ENCODE measurements around the gene FRAT1.

The FRAT1 gene

DNA sequence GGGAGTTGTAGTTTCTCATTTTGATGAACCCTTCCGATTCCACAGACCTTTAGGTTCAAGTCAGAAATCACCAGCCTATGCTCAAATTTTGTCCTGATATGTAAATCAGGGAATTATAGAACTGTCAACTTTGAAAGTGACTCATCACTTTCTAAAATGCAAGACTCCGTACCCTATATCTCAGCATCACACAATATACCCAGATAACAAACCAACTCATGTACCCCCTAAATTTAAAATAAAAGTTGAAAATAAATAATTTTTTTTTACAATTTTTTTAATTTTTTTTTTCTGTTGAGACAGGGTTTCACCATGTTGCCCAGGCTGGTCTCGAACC lies 26.2 kb upstream of the FRAT1 start:
- Mint-ChIP-seq H3K27ac (peak overlapping the region; percentile 86), H3K4me1 (ENCODE audit: low read depth) (peaks cover 26% of the 10 kb centered on the region), H3K4me3 (peak overlapping the region; percentile 84), H3K36me3 (ENCODE audit: low read depth) (peaks cover 26% of the 10 kb centered on the region), H3K9me3 (no peaks in the 10 kb centered on the region), H3K27me3 (no peaks in the 10 kb centered on the region)
- intact Hi-C loops (cut with micrococcal nuclease), result loop anchor here (1.0 kb wide), 1 partner anchor 25 kb away; no protein-coding TSS in a partner anchor

DNA sequence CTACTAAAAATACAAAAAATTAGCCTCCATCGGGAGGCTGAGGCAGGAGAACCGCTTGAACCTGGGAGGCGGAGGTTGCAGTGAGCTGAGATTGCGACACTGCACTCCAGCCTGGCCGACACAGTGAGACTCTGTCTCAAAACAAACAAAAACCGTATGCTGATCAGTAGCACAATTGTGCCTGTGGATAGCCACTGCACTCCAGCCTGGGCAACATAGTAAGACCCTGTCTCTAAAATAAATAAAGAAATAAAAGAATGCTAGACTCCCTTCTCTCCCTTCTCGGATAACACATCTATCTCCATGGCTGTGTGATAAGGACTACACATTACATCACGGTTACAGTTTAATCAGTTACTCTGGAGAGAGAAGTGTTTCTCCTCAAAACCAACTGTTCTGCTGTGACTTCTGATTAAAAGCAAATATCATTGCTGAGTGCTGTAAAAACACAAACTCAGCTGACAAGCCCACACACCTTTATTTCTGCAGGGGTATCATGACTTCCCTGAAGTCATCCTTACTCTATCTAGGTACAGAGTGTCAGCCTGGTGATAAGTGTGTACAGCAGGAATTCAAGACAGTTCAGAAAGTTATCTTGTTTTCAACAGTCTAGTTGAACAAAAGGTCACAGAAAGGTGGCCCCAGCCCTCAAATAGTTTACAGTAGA lies 21.4 kb upstream of the FRAT1 start:
- H3K4me3 Mint-ChIP-seq, result no peak overlapping the region
- H3K4me1 Mint-ChIP-seq (ENCODE audit: low read depth), result peaks cover 3% of the 10 kb centered on the region
- peaks cover 2% of the 10 kb centered on the region for H3K27me3 Mint-ChIP-seq
- no peaks in the 10 kb centered on the region for H3K36me3 Mint-ChIP-seq (ENCODE audit: low read depth)
- H3K9me3 Mint-ChIP-seq, result no peaks in the 10 kb centered on the region
- intact Hi-C loops (cut with micrococcal nuclease), result no loop called here
- no peak overlapping the region for H3K27ac Mint-ChIP-seq

GRCh38 chr10:97298223-97298571 lies 20.9 kb upstream of the FRAT1 start:
- intact Hi-C loops (cut with micrococcal nuclease), result no loop called here
- Mint-ChIP-seq H3K27me3 (peaks cover 2% of the 10 kb centered on the region), H3K27ac (no peak overlapping the region), H3K9me3 (no peaks in the 10 kb centered on the region), H3K4me1 (ENCODE audit: low read depth) (no peaks in the 10 kb centered on the region), H3K4me3 (no peak overlapping the region), H3K36me3 (ENCODE audit: low read depth) (no peaks in the 10 kb centered on the region)

DNA sequence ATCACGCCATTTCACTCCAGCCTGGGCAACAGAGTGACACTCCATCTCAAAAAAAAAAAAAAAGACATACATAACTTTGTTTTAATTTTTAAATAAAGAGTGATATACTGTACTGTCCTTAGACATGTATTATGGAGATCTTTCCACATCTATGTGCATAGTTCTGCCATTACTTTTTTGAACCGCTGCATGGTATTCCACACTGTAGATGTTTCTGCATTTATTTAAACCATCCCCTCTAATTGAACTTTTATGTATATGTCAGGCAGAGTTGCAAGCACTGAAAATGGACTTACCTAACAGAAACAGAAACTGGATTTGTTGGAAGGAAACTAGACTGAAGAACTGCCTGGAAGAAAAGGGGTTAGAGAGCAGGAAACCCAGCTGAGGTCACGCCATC lies 18.1 kb upstream of the FRAT1 start:
- intact Hi-C loops (cut with micrococcal nuclease), result no loop called here
- Mint-ChIP-seq H3K36me3 (ENCODE audit: low read depth) (no peaks in the 10 kb centered on the region), H3K27ac (no peak overlapping the region), H3K9me3 (no peaks in the 10 kb centered on the region), H3K4me3 (no peak overlapping the region), H3K27me3 (peaks cover 2% of the 10 kb centered on the region), H3K4me1 (ENCODE audit: low read depth) (no peaks in the 10 kb centered on the region)

DNA sequence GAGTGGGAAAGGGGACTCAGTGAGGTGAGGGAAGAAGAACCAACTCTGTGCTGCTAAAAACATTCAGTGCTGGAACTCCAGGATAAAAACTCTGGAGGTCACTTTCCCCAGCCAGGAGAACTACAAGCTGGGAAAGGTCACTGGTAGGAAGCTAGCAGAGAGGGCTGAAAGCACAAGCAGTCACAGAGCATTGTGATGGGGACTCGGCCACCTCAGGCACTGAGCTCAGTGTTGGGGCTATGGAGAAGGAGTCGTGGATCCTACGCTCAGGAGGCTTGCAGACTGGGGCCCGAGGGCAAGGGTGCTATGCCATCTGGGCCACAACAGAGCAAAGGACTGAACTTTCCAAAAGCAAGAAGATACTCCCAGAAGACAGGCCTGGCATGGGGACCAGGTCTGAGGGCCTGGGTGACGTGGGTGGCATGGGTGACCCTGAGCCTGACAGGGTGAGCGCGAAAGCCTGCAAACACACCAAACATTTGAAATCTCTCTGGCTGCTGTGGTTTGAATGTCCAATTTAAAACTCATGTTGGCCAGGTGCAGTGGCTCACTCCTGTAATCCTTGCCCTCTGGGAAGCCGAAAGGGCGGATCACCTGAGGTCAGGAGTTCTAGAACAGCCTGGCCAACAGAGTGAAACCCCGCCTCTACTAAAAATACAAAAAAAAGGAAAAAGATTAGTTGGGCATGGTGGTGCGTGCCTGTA lies 16.8 kb upstream of the FRAT1 start:
- Mint-ChIP-seq H3K27me3 (peaks cover 2% of the 10 kb centered on the region), H3K9me3 (no peaks in the 10 kb centered on the region), H3K27ac (no peak overlapping the region), H3K4me1 (ENCODE audit: low read depth) (peaks cover under 1% of the 10 kb centered on the region), H3K4me3 (no peak overlapping the region), H3K36me3 (ENCODE audit: low read depth) (no peaks in the 10 kb centered on the region)
- intact Hi-C loops (cut with micrococcal nuclease), result no loop called here

DNA sequence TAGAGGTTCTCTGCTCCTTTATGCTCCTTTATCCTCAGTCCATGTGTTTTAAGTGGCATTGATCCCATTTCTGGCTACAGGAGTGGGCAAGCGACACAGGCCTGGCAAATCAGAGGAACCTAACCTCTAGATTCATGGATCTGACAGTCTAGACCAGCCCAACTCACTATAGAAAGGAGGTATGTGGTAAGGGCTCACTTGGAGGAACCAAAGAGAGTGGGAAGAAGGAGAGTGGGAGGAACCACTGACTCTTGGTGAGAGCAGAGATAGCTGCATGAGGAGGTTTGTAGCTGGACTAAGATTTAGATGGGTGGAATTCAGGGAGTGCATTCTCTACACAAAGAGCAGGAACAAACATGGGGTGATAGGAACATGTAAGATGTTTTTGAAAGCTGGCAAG lies 11.6 kb upstream of the FRAT1 start:
- Mint-ChIP-seq H3K4me3 (no peak overlapping the region), H3K4me1 (ENCODE audit: low read depth) (peaks cover 20% of the 10 kb centered on the region), H3K36me3 (ENCODE audit: low read depth) (no peaks in the 10 kb centered on the region), H3K27me3 (no peaks in the 10 kb centered on the region), H3K9me3 (no peaks in the 10 kb centered on the region), H3K27ac (no peak overlapping the region)
- intact Hi-C loops (cut with micrococcal nuclease), result no loop called here

DNA sequence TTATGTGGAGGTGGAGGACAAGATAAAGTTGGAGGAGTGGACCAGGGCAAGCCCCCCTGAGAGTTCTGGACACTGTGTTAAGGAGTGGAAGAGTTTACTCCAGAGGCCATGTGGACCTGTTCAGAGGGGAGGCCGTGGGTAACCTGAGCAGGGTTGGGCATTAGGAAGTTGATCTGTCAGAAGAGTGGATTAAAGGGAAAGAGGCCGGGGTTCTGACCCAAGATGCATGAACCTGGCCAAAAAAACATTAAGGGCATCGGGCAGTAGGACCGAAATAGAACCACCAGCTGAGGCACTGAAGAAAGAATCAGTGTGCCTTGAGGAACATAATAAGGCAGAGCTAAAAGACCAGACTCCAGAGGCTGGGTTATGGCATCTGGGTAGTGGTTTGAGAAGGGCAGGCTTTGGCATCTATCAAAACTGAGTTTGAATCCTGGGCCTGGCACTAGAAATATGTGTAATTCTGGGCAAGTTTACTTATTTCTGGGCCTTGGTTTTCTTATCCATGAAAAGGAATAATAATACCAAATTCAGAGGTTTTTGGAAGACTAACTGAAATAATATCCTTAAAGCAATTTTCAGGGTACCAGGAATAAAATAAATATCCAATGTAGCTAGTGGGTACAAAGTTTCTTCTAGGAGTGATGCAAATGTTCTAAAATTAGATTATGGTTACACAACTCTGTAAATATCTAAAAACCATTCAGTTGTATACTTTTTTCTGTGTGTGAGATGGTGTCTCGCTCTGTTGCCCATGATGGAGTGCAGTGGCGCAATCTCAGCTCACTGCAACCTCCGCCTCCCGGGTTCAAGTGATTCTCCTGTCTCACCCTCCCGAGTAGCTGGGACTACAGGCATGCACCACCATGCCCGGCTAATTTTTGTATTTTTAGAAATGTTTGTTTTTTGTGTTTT lies 10.9 kb upstream of the FRAT1 start:
- intact Hi-C loops (cut with micrococcal nuclease), result no loop called here
- Mint-ChIP-seq H3K36me3 (ENCODE audit: low read depth) (no peaks in the 10 kb centered on the region), H3K4me1 (ENCODE audit: low read depth) (peaks cover 20% of the 10 kb centered on the region), H3K27ac (no peak overlapping the region), H3K9me3 (no peaks in the 10 kb centered on the region), H3K27me3 (no peaks in the 10 kb centered on the region), H3K4me3 (no peak overlapping the region)

DNA sequence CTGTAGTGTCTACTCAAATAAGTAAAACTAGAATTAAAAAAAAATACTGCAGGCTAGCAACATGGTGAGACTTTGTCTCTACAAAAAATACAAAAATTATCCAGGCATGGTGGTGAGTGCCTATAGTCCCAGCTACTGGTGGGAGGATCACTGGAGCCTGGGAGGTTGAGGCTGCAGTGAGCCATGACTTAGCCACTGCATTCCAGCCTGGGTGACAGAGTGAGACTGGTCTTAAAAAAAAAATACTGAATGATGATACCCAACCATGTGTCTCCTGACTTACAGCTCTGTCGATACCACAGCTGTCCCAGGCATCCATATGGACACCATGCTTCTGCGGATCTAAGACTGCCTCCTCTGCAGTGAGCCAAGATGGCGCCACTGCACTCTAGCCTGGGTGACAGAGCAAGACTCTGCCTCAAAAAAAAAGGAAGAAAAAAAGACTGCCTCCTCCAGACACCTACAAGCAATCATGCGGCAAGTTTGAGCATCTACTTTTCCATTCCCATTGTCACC lies 7.9 kb upstream of the FRAT1 start:
- Mint-ChIP-seq H3K27ac (no peak overlapping the region), H3K9me3 (no peaks in the 10 kb centered on the region), H3K36me3 (ENCODE audit: low read depth) (no peaks in the 10 kb centered on the region), H3K4me3 (no peak overlapping the region), H3K4me1 (ENCODE audit: low read depth) (peaks cover 45% of the 10 kb centered on the region), H3K27me3 (no peaks in the 10 kb centered on the region)
- intact Hi-C loops (cut with micrococcal nuclease), result no loop called here

DNA sequence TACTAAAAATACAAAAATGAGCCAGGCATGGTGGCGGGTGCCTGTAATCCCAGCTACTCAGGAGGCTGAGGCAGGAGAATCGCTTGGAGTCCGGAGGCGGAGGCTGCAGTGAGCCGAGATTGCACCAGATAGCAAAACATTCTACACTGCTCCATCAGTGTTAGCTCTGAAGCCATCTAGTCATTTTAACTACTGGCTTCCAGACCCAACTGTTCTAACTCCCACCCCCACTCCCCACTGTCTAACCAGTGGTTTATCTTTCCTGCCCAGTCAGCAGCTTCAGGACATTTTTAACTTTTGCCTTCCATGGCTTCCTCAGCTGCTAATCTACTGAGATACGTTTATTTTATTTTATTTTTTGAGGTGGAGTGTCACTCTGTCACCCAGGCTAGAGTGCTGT lies 6.2 kb upstream of the FRAT1 start:
- Mint-ChIP-seq H3K4me3 (no peak overlapping the region), H3K27ac (no peak overlapping the region), H3K27me3 (no peaks in the 10 kb centered on the region), H3K9me3 (no peaks in the 10 kb centered on the region), H3K36me3 (ENCODE audit: low read depth) (no peaks in the 10 kb centered on the region), H3K4me1 (ENCODE audit: low read depth) (peaks cover 47% of the 10 kb centered on the region)
- intact Hi-C loops (cut with micrococcal nuclease), result no loop called here

DNA sequence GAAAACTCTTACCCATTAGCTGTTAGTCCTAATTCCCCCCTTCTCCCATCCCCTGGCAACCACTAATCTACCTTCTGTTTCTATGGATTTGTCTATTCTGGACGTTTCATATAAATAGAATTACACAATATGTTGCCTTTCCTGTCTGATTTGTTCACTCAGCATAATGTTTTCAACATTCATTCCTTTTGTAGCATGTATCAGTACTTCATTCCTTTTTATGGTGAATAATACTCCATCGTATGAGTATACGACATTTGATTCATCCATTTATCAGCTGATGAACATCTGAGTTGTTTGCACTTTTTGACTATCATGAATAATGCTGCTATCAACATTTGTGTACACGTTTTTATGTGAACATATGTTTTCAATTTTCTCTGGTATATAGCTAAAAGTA lies 4.4 kb upstream of the FRAT1 start:
- intact Hi-C loops (cut with micrococcal nuclease), result no loop called here
- Mint-ChIP-seq H3K9me3 (no peaks in the 10 kb centered on the region), H3K36me3 (ENCODE audit: low read depth) (peaks cover 9% of the 10 kb centered on the region), H3K27me3 (no peaks in the 10 kb centered on the region), H3K4me1 (ENCODE audit: low read depth) (peaks cover 53% of the 10 kb centered on the region), H3K4me3 (no peak overlapping the region), H3K27ac (peak overlapping the region; percentile 52)

- Mint-ChIP-seq H3K4me1 (ENCODE audit: low read depth) (peaks cover 62% of the 10 kb centered on the region), H3K4me3 (peak overlapping the region; percentile 88), H3K27ac (peak overlapping the region; percentile 93), H3K36me3 (ENCODE audit: low read depth) (peaks cover 20% of the 10 kb centered on the region), H3K27me3 (no peaks in the 10 kb centered on the region), H3K9me3 (no peaks in the 10 kb centered on the region)
- intact Hi-C loops (cut with micrococcal nuclease), result loop anchor here (1.0 kb wide), 1 partner anchor 13 kb away; no protein-coding TSS in a partner anchor
Measured at GRCh38 chr10:97319671-97320479, 804 bp downstream of the FRAT1 start.

DNA sequence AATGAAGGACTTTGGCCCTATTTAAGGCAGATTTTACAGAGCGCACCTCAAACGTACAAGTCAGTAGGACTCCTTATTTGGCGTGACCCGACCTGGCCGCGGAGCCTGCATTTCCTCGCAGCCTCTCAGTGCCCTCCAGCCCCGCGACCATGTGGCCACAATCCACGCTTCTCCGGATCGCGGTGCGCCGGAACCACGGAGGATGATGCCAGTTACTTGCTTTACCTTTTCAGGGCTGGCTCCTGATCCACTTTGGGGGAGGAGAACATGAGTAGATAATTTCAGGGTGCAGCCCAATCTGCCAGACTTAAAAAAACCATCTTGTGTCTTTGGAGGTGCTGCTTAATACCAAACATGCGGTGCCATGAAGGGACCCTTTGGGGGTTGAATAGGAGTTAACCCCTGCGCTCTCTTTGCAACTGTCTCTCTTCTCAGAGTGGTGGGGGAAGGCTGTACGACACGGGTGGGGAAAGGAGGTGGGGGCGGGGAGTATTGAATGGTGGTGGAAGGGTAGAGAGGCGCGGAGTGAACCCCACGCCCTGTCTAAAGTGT lies 1.5 kb downstream of the FRAT1 start:
- no peaks in the 10 kb centered on the region for H3K9me3 Mint-ChIP-seq
- intact Hi-C loops (cut with micrococcal nuclease), result loop anchor here (1.0 kb wide), 1 partner anchor 13 kb away; no protein-coding TSS in a partner anchor
- peak overlapping the region; percentile 88 for H3K4me3 Mint-ChIP-seq
- H3K27ac Mint-ChIP-seq, result peak overlapping the region; percentile 93
- H3K4me1 Mint-ChIP-seq (ENCODE audit: low read depth), result peaks cover 55% of the 10 kb centered on the region
- H3K27me3 Mint-ChIP-seq, result no peaks in the 10 kb centered on the region
- peaks cover 20% of the 10 kb centered on the region for H3K36me3 Mint-ChIP-seq (ENCODE audit: low read depth)
